Measurements from ENCODE around the gene C11orf91. TPM values are rescaled to one million over a fixed set of nuclear protein-coding genes. Genes with fewer than 3 reads are reported as not detected.

The C11orf91 gene
- total RNA-seq, 4 donors from 2014 or later = not detected

DNA sequence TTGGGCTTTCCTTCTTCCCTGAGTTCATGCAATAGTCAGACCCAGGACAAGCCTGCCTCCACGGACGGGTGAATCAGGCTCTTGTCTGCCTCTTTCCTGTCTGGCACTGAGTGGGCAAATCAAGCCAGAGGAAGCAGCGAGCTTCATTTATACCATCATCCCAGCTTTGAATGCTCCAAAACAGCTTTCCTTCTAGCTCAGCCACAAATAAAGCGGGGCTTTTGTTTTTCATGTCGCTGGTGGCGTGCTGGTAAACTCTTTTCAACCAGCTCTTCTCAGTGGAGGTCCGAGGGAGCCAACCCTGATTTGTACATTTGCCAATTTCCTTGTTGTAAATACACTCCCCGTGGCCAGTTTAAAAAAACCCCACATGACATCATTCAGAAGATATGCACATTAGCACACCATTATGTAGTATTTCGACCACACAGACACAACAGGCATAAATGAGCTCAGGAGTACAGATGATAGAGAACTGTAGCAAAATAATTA, 8.6 kb downstream of the C11orf91 start:
- H3K27me3 ChIP-seq = no peaks in the 10 kb centered on the region
- peaks cover 0 to 4% (median 2%) of the 10 kb centered on the region in 4 donors for H3K9me3 ChIP-seq
- 8% methylated on average over 9 of the region's 9 CpGs for WGBS
- intact Hi-C loops (cut with DNase I) = loop anchor here (10.0 kb wide), 1 partner anchor 537 kb away; no protein-coding TSS in a partner anchor
- DNase-seq (ENCODE audit: extremely low spot score) = no peak
- no peaks in the 10 kb centered on the region for H3K36me3 ChIP-seq
- TF ChIP-seq POLR2A (IDR thresholded peaks at IDR 0.05; ENCODE audit: low read depth) (no peak), EP300 (IDR thresholded peaks at IDR 0.05) (no peak), CTCF (IDR thresholded peaks at IDR 0.05) (no peak), POLR2AphosphoS5 (IDR thresholded peaks at IDR 0.05) (peak; percentile 62 to 71)
- peak overlapping the region in 3 of 4 donors; percentile 22 to 28 (median 22) for H3K4me3 ChIP-seq
- H3K27ac ChIP-seq (replicated peaks in 1 of 4) = peak overlapping the region; percentile 74 to 82 (median 78)
- H3K4me1 ChIP-seq = peaks cover 54 to 60% (median 56%) of the 10 kb centered on the region in 4 donors

DNA sequence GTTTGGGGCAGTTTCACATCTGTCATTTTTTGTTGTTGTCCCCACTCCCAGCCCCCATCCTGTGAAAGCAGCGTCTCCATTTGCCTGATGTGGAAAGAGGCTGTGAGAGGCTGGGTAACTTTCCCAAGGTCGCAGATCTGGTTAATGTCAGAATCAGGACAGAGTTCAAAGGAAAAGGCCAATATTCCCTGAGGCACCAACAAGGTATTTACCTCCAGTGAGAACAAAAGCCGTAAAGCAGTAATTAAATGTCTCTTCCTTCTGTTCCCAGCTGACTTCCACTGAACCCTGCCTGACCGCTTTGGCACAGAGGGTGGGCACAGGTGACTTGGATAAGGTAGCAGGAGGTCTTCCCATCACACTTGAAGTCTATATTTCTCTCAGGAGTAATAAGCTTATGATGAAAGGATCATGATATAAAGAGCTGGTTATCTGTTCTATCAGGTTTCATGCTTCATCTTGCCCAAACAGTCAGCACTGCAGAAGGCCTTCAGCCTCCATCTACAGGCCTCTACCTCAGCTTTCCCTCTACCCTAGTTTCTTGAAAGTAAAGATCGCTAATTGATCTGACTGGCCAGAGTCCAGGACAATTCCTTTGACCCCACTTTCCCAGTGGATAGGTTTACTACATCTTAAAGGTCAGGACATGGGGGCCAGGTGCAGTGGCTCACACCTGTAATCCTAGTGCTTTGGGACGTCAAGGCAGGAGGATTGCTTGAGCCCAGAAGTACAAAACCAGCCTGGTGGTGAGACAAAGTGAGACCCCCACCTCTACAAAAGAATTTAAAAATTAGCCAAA, 9.4 kb downstream of the C11orf91 start:
- intact Hi-C loops (cut with DNase I) = loop anchor here (10.0 kb wide), 1 partner anchor 536 kb away; no protein-coding TSS in a partner anchor
- Histone ChIP-seq H3K27me3 (no peaks in the 10 kb centered on the region), H3K4me1 (peaks cover 54 to 59% (median 56%) of the 10 kb centered on the region in 4 donors), H3K4me3 (peak overlapping the region in 1 of 4 donors; percentile 22), H3K27ac (replicated peaks in 1 of 4) (peak overlapping the region; percentile 74 to 82 (median 78)), H3K36me3 (no peaks in the 10 kb centered on the region), H3K9me3 (peaks cover 0 to 5% (median 2%) of the 10 kb centered on the region in 4 donors)
- TF ChIP-seq EP300 (IDR thresholded peaks at IDR 0.05) = no peak
- TF ChIP-seq POLR2AphosphoS5 (IDR thresholded peaks at IDR 0.05) = no peak
- TF ChIP-seq POLR2A (IDR thresholded peaks at IDR 0.05; ENCODE audit: low read depth) = no peak
- no peak for TF ChIP-seq CTCF (IDR thresholded peaks at IDR 0.05)
- WGBS = 80% methylated on average over 6 of the region's 6 CpGs
- DNase-seq (ENCODE audit: extremely low spot score) = no peak

DNA sequence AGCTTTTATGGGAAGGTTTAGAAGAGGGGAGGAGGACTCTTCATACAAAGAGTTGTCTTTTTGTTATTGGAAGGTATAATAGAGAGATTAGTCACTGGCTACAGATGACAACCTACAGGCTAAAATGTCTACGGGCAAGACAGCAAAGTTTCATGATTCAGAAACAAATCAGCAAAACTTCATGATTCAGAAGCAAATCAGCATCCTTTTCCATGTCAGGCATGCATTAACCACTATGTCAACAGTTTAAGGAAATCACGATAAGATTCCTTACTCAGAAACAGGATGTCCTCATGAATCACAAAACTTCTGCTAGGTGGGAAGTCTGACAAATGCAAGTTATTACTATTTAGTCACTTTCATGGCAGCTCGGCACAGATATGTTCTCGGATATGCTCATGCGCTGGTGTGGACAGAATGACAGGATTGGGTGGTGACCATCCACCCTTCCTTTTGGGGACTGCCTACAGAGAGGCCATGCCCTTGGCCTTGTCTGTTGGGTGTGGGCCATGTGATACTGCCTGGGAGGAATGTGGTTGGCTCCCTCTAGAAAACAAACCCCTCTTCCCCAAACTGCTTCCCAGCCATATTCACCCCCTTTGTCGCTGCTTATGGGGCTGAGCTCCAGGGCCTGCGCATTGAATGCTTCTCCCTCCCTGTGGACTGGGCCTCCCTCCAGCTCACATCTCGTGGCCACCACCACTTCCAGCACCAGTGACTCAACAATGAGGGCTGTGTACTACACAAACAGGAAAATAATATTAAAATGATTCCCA, 10.1 kb downstream of the C11orf91 start:
- Histone ChIP-seq H3K36me3 (no peaks in the 10 kb centered on the region), H3K27ac (replicated peaks in 1 of 4) (peak overlapping the region; percentile 74 to 82 (median 78)), H3K9me3 (peaks cover 0 to 5% (median 2%) of the 10 kb centered on the region in 4 donors), H3K4me3 (no peak overlapping the region), H3K27me3 (no peaks in the 10 kb centered on the region), H3K4me1 (peaks cover 50 to 56% (median 52%) of the 10 kb centered on the region in 4 donors)
- TF ChIP-seq POLR2AphosphoS5 (IDR thresholded peaks at IDR 0.05) (peak; percentile 73 to 74), CTCF (IDR thresholded peaks at IDR 0.05) (no peak), EP300 (IDR thresholded peaks at IDR 0.05) (peak; percentile 48)
- intact Hi-C loops (cut with DNase I) = loop anchor here (10.0 kb wide), 1 partner anchor 536 kb away; no protein-coding TSS in a partner anchor
- no peak for DNase-seq (ENCODE audit: extremely low spot score)
- 47% methylated on average over 8 of the region's 8 CpGs for WGBS

DNA sequence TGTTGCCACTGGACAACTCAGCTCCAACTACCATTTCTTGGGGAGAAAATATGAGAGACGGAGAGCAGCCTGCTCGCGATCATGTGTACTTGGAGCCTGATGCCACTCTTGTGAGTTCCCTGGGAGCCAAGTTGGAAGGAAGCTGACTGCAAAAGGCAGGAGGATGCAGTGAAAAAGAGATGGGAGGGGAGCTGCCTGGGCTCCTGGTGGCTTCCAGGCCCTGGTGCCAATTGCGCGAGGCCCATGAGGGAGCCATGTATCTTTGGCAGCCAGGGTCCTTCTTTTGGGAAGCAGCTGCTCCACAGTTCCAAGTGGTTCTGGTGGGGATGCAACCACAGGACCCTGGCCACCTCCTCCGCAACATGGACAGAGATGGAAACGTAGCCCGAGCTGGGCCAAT, 11.1 kb downstream of the C11orf91 start:
- H3K4me1 ChIP-seq = peaks cover 40 to 46% (median 43%) of the 10 kb centered on the region in 4 donors
- 97% methylated on average over 8 of the region's 8 CpGs for WGBS
- DNase-seq (ENCODE audit: extremely low spot score) = no peak
- intact Hi-C loops (cut with DNase I) = loop anchor here (5.0 to 10.0 kb wide), 2 partner anchors 145 to 327 kb away; no protein-coding TSS in a partner anchor
- no peaks in the 10 kb centered on the region for H3K27me3 ChIP-seq
- no peak overlapping the region for H3K4me3 ChIP-seq
- H3K27ac ChIP-seq (replicated peaks in 1 of 4) = peak overlapping the region; percentile 74 to 82 (median 78)
- H3K36me3 ChIP-seq = no peaks in the 10 kb centered on the region
- TF ChIP-seq CTCF (IDR thresholded peaks at IDR 0.05) (no peak), EP300 (IDR thresholded peaks at IDR 0.05) (no peak), POLR2A (IDR thresholded peaks at IDR 0.05; ENCODE audit: low read depth) (no peak), POLR2AphosphoS5 (IDR thresholded peaks at IDR 0.05) (no peak)
- peaks cover 0 to 5% (median 2%) of the 10 kb centered on the region in 4 donors for H3K9me3 ChIP-seq

Data from esophagus muscularis mucosa (tissue), 4 donors.